Stimulated activated CD8-positive, alpha-beta memory T cell treated with anti-CD3 and anti-CD28 coated beads, Interleukin-4, amount 100 ng/mL, for 24 hours (primary cell): ENCODE data around the gene SLC50A1.

Experiments used
- DNase-seq: peaks from one replicate; pipeline ENCODE4 v3.0.0-alpha.2; 2020; ENCODE audit warnings: low read depth

SLC50A1 gene

GRCh38 chr1:155184835-155185782, 49.5 kb downstream of the SLC50A1 start:
- no peak for DNase-seq

- DNase-seq: no peak
Observed at GRCh38 chr1:155185783-155186066, 50.1 kb downstream of the SLC50A1 start.

GRCh38 chr1:155186067-155186793, 50.6 kb downstream of the SLC50A1 start:
- no peak for DNase-seq

GRCh38 chr1:155186794-155187455, 51.3 kb downstream of the SLC50A1 start:
- DNase-seq: no peak

- no peak for DNase-seq
Observed at GRCh38 chr1:155187456-155187891, 51.8 kb downstream of the SLC50A1 start.

- no peak for DNase-seq
Observed at GRCh38 chr1:155188268-155188667, 52.6 kb downstream of the SLC50A1 start.
